Breast epithelium (tissue), 4 donors: Measurements from ENCODE around the gene MAMDC4. TPM values are rescaled to one million over a fixed set of nuclear protein-coding genes. Genes with fewer than 3 reads are reported as not detected.

Source experiments
- DNase-seq, 2 donors: peaks; one replicate each; pipeline ENCODE4 v3.0.0-alpha.2; 2019; ENCODE audit warnings: low spot score in 2 of 2
- H3K27ac ChIP-seq, 2 donors: fragments of 200-600 bp; sonication (generic) in 1 of 2; one replicate each; pipeline ENCODE4 v1.5.1; 2016 to 2019; ENCODE audit warnings: mild to moderate bottlenecking in 1 of 2
- H3K27me3 ChIP-seq, 2 donors: fragments of 200-600 bp; sonication (generic) in 1 of 2; one replicate each; pipeline versions ENCODE4 v1.5.1 to v1.6.0; 2017 to 2019; ENCODE audit warnings: control low read depth in 1 of 2, mild to moderate bottlenecking in 1 of 2
- H3K36me3 ChIP-seq: fragments of 200-600 bp; one replicate; pipeline ENCODE4 v1.5.1; 2019
- H3K4me1 ChIP-seq, 2 donors: fragments of 200-600 bp; sonication (generic); one replicate each; pipeline ENCODE4 v1.5.1; 2016 to 2019; ENCODE audit warnings: control low read depth in 1 of 2
- H3K4me3 ChIP-seq, 3 donors: fragments of 200-600 bp; sonication (generic); 1 replicate in 2 of 3; 2 replicates in 1 of 3; pipeline ENCODE4 v1.5.1; 2016 to 2019; ENCODE audit warnings: mild to moderate bottlenecking in 3 of 3, moderate library complexity in 2 of 3
- H3K9me3 ChIP-seq, 2 donors: fragments of 200-600 bp; sonication (generic) in 1 of 2; one replicate each; pipeline ENCODE4 v1.5.1; 2016 to 2019; ENCODE audit warnings: control low read depth in 1 of 2
- CTCF ChIP-seq, 3 donors: fragments of 450-650 bp; IDR thresholded peaks; one replicate each; pipeline ENCODE4 v1.5.1; 2016 to 2017; ENCODE audit warnings: antibody characterized with exemption in 3 of 3, mild to moderate bottlenecking in 3 of 3, moderate library complexity in 3 of 3
- POLR2A ChIP-seq: fragments of 450-650 bp; IDR thresholded peaks from one replicate; pipeline ENCODE4 v1.6.1; 2016; ENCODE audit warnings: antibody characterized with exemption, mild to moderate bottlenecking, moderate library complexity
- POLR2AphosphoS5 ChIP-seq, 3 donors: sonication (generic); formaldehyde crosslinking; IDR thresholded peaks; one replicate each; pipeline ENCODE4 v1.6.1; 2017; ENCODE audit warnings: antibody characterized with exemption in 3 of 3
- intact Hi-C: fragments of 100-400 bp; cut with DNase I; formaldehyde crosslinking; loops from one replicate; pipeline ENCODE4 v1.15.1; 2023; ENCODE audit warnings: low total_unique reads
- total RNA-seq, 3 donors: library from RNA; depleted of rRNA; stranded (reverse); fragments of >200 nt; gene quantifications; one replicate each; pipeline ENCODE4 v1.1.0, GENCODE V29; 2016

The MAMDC4 gene
- total RNA-seq, 3 donors from 2014 or later = 0.64 to 5.6 (median 3.4) TPM

GRCh38 chr9:136888454-136888853 is 36.3 kb downstream of the MAMDC4 start:
- no peak for DNase-seq
- no peaks in the 10 kb centered on the region for H3K36me3 ChIP-seq
- H3K27me3 ChIP-seq = no peaks in the 10 kb centered on the region
- H3K9me3 ChIP-seq = no peaks in the 10 kb centered on the region
- no peak overlapping the region for H3K27ac ChIP-seq
- H3K4me3 ChIP-seq = no peak overlapping the region
- TF ChIP-seq POLR2A = no peak
- no peak for TF ChIP-seq CTCF (IDR thresholded peaks at IDR 0.05)
- no peak for TF ChIP-seq POLR2AphosphoS5 (IDR thresholded peaks at IDR 0.05)
- intact Hi-C loops = no loop called here
- no peaks in the 10 kb centered on the region for H3K4me1 ChIP-seq

GRCh38 chr9:136889858-136890257 is 37.7 kb downstream of the MAMDC4 start:
- Histone ChIP-seq H3K27me3 (no peaks in the 10 kb centered on the region), H3K4me3 (no peak overlapping the region), H3K27ac (no peak overlapping the region), H3K4me1 (no peaks in the 10 kb centered on the region), H3K9me3 (no peaks in the 10 kb centered on the region), H3K36me3 (no peaks in the 10 kb centered on the region)
- TF ChIP-seq POLR2A = no peak
- TF ChIP-seq POLR2AphosphoS5 (IDR thresholded peaks at IDR 0.05) = no peak
- no peak for TF ChIP-seq CTCF (IDR thresholded peaks at IDR 0.05)
- intact Hi-C loops = no loop called here
- no peak for DNase-seq

- Histone ChIP-seq H3K4me3 (no peak overlapping the region), H3K27me3 (no peaks in the 10 kb centered on the region), H3K27ac (no peak overlapping the region), H3K4me1 (no peaks in the 10 kb centered on the region), H3K9me3 (no peaks in the 10 kb centered on the region), H3K36me3 (no peaks in the 10 kb centered on the region)
- intact Hi-C loops = no loop called here
- TF ChIP-seq CTCF (IDR thresholded peaks at IDR 0.05) (no peak), POLR2A (no peak), POLR2AphosphoS5 (IDR thresholded peaks at IDR 0.05) (no peak)
- DNase-seq = no peak
These were observed 38.5 kb downstream of the MAMDC4 start for GRCh38 chr9:136890661-136891060.

GRCh38 chr9:136896027-136896426 is 43.9 kb downstream of the MAMDC4 start:
- no peak overlapping the region for H3K27ac ChIP-seq
- H3K4me3 ChIP-seq = no peak overlapping the region
- no peak for DNase-seq
- H3K36me3 ChIP-seq = no peaks in the 10 kb centered on the region
- intact Hi-C loops = no loop called here
- no peaks in the 10 kb centered on the region for H3K27me3 ChIP-seq
- H3K4me1 ChIP-seq = peaks cover 0 to 3% of the 10 kb centered on the region in 2 donors
- H3K9me3 ChIP-seq = no peaks in the 10 kb centered on the region
- TF ChIP-seq POLR2AphosphoS5 (IDR thresholded peaks at IDR 0.05) (no peak), CTCF (IDR thresholded peaks at IDR 0.05) (no peak), POLR2A (no peak)

- intact Hi-C loops = no loop called here
- H3K4me1 ChIP-seq = peaks cover 11 to 23% of the 10 kb centered on the region in 2 donors
- no peak overlapping the region for H3K27ac ChIP-seq
- TF ChIP-seq CTCF (IDR thresholded peaks at IDR 0.05) (no peak), POLR2A (no peak), POLR2AphosphoS5 (IDR thresholded peaks at IDR 0.05) (no peak)
- no peak for DNase-seq
- H3K27me3 ChIP-seq = no peaks in the 10 kb centered on the region
- no peak overlapping the region for H3K4me3 ChIP-seq
- no peaks in the 10 kb centered on the region for H3K36me3 ChIP-seq
- no peaks in the 10 kb centered on the region for H3K9me3 ChIP-seq
These were observed 46.4 kb downstream of the MAMDC4 start for GRCh38 chr9:136898483-136899100.
